GM12891 (cell line): ENCODE measurements around the gene EVX2.

Source experiments
- DNase-seq: peaks from one replicate; pipeline ENCODE4 v3.0.0; 2011; ENCODE audit warnings: low spot score; ENCODE audit not compliant: insufficient read length
- FAIRE-seq: peaks from 2 replicates; lab custom pipeline; 2011; peaks lifted over from hg19 to GRCh38; lab: Jason Lieb, UNC
- PAX5 ChIP-seq: IDR thresholded peaks from 2 replicates; pipeline ENCODE4 v1.6.1; 2011; ENCODE audit warnings: low read length, moderate library complexity, mild to moderate bottlenecking; ENCODE audit not compliant: insufficient read depth, severe bottlenecking
- POLR2A ChIP-seq: IDR thresholded peaks from 2 replicates; pipeline ENCODE4 v1.6.1; 2011; ENCODE audit warnings: low read depth, low read length, control low read depth
- POLR2AphosphoS5 ChIP-seq: IDR thresholded peaks from 2 replicates; pipeline ENCODE4 v1.6.1; 2011; ENCODE audit warnings: low read depth, low read length, control low read depth
- POU2F2 ChIP-seq: IDR thresholded peaks from 2 replicates; pipeline ENCODE4 v1.6.1; 2011; ENCODE audit warnings: low read depth, mild to moderate bottlenecking, control low read depth, low read length, moderate library complexity
- SPI1 ChIP-seq: IDR thresholded peaks from 2 replicates; pipeline ENCODE4 v1.6.1; 2011; ENCODE audit warnings: low read depth, low read length, control low read depth
- TAF1 ChIP-seq: IDR thresholded peaks from 2 replicates; pipeline ENCODE4 v1.6.1; 2011; ENCODE audit warnings: low read depth, low read length, control low read depth

EVX2 gene

GRCh38 chr2:176091329-176092258 is 7.8 kb upstream of the EVX2 start:
- TF ChIP-seq POLR2A (no peak), SPI1 (no peak), POU2F2 (no peak), POLR2AphosphoS5 (no peak), PAX5 (no peak), TAF1 (no peak)
- FAIRE-seq (no peak), DNase-seq (no peak)

DNA sequence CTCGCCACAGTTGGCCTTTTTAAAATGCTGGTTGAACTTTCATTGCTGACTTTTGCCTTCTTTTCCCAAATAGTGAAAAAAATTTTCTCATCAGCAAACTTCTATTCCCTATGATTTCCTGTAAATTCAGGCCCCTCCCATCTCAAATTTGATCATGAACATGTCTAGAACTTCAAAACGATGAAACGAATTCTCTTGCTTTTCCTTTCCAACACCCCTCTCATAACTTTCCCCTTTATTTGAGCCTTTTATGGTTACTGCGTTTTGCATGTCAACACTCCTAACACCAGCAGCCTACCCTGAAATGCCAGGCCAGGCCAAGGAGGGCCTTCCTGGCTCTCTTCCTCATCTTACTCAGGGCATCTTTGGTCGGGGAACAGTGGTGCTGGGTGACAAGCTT is 7.1 kb upstream of the EVX2 start:
- FAIRE-seq (no peak), DNase-seq (no peak)
- TF ChIP-seq POLR2A (no peak), SPI1 (no peak), POLR2AphosphoS5 (no peak), POU2F2 (no peak)

- no peak for TF ChIP-seq SPI1
- TF ChIP-seq POLR2A, result no peak
- no peak for TF ChIP-seq POLR2AphosphoS5
- TF ChIP-seq POU2F2, result no peak
- TF ChIP-seq PAX5, result no peak
- no peak for DNase-seq
- FAIRE-seq, result no peak
These were observed 6.2 kb upstream of the EVX2 start for GRCh38 chr2:176089843-176090395.

- DNase-seq, result no peak
- no peak for FAIRE-seq
- TF ChIP-seq SPI1 (no peak), POLR2AphosphoS5 (no peak), PAX5 (no peak), POLR2A (no peak), TAF1 (no peak), POU2F2 (no peak)
These were observed 5.4 kb upstream of the EVX2 start for GRCh38 chr2:176088937-176089842.

GRCh38 chr2:176088048-176088936 is 4.5 kb upstream of the EVX2 start:
- DNase-seq (peak; percentile 58), FAIRE-seq (peak; percentile 50)
- no peak for TF ChIP-seq POU2F2
- TF ChIP-seq TAF1, result no peak

DNA sequence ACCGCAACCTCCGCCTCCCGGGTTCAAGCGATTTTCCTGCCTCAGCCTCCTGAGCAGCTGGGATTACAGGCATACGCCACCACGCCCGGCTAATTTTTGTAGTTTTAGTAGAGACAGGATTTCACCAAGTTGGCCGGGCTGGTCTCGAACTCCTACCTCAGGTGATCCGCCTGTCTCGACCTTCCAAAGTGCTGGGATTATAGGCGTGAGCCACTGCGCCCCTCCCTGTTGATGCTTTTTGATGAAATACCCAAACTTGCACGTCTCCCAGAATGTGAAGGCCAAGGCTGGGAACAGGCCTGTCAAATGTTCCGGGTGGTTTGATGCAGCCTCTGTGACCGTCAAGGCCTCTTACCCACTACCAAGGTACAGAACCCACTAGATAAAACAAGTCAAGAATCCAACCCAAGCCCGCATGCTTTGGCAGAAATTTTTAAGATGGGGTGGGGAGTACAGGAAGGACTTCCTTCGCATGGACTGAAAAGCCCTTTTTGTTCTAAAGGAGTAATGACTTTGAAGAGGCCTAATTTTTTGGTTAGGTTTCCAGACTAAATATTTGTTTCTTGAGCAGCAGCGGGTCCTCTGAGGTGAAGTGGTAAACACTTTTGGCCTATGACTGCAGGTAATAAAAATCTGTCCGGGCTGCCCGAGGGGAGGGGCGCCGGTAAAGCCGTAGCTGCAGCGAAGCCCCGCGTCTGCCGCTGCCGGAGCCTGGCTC is 3.7 kb upstream of the EVX2 start:
- no peak for FAIRE-seq
- no peak for TF ChIP-seq TAF1
- no peak for TF ChIP-seq SPI1
- TF ChIP-seq POLR2A, result no peak
- TF ChIP-seq POLR2AphosphoS5, result no peak
- no peak for TF ChIP-seq POU2F2
- no peak for TF ChIP-seq PAX5

DNA sequence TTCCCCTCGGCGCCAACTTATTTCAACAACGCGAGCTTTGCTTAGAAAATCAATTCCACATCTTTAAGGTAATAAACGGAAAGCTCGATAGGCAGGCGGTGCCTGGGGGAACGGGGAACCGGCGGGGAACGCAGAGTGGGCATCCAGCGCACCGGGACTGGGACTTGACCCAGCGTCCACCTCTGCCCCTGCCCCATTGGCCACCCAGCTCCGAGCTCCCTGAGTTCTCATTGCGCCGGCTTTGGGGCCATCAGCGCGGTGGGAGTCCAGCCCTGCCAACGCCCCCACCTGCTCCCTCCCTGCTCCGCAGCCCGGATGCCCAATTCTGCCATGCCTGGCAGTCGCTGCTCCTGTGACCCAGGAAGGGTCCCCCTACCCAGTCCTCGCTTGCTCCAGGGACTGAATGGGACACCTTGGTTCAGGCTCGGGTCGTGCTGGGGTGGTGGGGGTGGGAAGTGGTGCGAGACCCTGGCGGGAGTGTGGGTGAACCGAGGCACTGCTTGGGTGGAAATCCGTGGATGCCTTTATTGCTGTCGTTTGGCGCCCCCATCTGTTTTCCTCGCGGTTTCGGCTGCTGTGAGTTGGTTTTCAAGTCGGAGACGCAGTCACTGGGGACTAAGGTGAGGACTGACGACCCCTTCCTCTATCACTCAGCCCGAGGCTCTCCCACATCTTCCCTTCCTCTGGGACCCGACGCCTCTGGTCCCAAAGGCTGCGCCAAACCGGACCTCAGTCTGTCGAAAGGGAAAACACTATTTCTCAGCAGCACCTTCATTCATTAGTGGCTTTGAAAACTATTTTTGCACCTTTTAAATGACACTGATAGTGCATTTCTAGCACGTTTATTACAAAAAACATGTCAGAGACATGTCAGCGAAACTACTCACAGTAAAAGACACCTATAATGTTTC is 2.4 kb upstream of the EVX2 start:
- DNase-seq, result no peak
- TF ChIP-seq POLR2AphosphoS5 (no peak), TAF1 (no peak), POU2F2 (no peak), PAX5 (no peak), SPI1 (no peak), POLR2A (no peak)
- no peak for FAIRE-seq

More for the DNA sequence above, 3.7 kb upstream of the EVX2 start:
- no peak for DNase-seq

- DNase-seq (no peak), FAIRE-seq (no peak)
- TF ChIP-seq POLR2AphosphoS5, result no peak
- no peak for TF ChIP-seq PAX5
- TF ChIP-seq SPI1, result no peak
- TF ChIP-seq TAF1, result no peak
- no peak for TF ChIP-seq POLR2A
- TF ChIP-seq POU2F2, result no peak
These were observed 1.5 kb upstream of the EVX2 start for GRCh38 chr2:176085120-176085788.
